ENCODE results near the gene ZNF316.
"Not testable (repeated sequence)": the region's sequence is repeated elsewhere in the genome, so short reads cannot be mapped to it uniquely, and the experiment has no call there.

DNA sequence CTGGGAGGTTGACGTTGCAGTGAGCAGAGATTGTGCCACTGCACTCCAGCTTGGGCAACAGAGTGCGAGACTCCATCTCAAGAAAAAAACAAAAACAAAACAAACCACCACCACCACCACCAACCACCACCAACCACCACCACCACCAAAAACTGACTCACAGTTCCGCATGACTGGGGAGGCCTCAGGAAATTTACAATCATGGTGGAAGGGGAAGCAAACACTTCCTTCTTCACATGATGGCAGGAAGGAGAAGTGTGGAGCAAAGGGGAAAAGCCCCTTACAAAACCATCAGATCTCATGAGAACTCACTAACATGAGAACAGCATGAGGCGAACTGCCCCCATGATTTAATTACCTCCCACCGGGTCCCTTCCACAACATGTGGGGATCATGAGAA lies 2.1 kb upstream of the ZNF316 start:
- TF ChIP-seq, protein P1, sequence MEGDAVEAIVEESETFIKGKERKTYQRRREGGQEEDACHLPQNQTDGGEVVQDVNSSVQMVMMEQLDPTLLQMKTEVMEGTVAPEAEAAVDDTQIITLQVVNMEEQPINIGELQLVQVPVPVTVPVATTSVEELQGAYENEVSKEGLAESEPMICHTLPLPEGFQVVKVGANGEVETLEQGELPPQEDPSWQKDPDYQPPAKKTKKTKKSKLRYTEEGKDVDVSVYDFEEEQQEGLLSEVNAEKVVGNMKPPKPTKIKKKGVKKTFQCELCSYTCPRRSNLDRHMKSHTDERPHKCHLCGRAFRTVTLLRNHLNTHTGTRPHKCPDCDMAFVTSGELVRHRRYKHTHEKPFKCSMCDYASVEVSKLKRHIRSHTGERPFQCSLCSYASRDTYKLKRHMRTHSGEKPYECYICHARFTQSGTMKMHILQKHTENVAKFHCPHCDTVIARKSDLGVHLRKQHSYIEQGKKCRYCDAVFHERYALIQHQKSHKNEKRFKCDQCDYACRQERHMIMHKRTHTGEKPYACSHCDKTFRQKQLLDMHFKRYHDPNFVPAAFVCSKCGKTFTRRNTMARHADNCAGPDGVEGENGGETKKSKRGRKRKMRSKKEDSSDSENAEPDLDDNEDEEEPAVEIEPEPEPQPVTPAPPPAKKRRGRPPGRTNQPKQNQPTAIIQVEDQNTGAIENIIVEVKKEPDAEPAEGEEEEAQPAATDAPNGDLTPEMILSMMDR (IDR thresholded peaks at IDR 0.05; ENCODE audit: poor library complexity): not testable (repeated sequence)
- not testable (repeated sequence) for TF ChIP-seq EZH2phosphoT487 (IDR thresholded peaks at IDR 0.05; ENCODE audit: low read depth, severe bottlenecking, unreplicated experiment)
